Measurements from ENCODE around the gene TNMD. TPM values are rescaled to one million over a fixed set of nuclear protein-coding genes. Genes with fewer than 3 reads are reported as not detected.

TNMD gene
- total RNA-seq, 2 experiments from 2014 or later, result not detected

Other genes with a start within 250 kb of the TNMD start
- gene PCDH19, start 174.7 kb upstream of the TNMD start, total RNA-seq, result not detected
- under 1 TPM; 0.17 TPM for gene TSPAN6, start 51.9 kb downstream of the TNMD start, total RNA-seq
- gene SRPX2, start 59.3 kb downstream of the TNMD start, total RNA-seq, result not detected
- not detected for gene SYTL4, start 147.2 kb downstream of the TNMD start, total RNA-seq
- 10 to 100 TPM; 28.1 to 30.7 TPM for gene CSTF2, start 235.5 kb downstream of the TNMD start, total RNA-seq

Data from activated naive CD8-positive, alpha-beta T cell treated with anti-CD3 and anti-CD28 coated beads, Interleukin-2, amount 10 ng/mL, durations not matched to agents 7 days and 5 days (primary cell).